T-helper 2 cell (primary cell): ENCODE measurements around the gene EXOSC7.
"Not testable (repeated sequence)": the region's sequence is repeated elsewhere in the genome, so short reads cannot be mapped to it uniquely, and the experiment has no call there.

Experiments used
- DNase-seq, 5 experiments: peaks; one replicate each; pipeline versions ENCODE4 v3.0.0 to v3.0.0-alpha.2; 2012 to 2022

The EXOSC7 gene

GRCh38 chr3:45026038-45026437 is 50.0 kb downstream of the EXOSC7 start, which contains the start of gene CLEC3B:
CLEC3B (plus strand) TSS chr3:45026303; CDS start chr3:45026363, 60 bp downstream.
- DNase-seq: no peak

- no peak for DNase-seq
Observed at GRCh38 chr3:45026957-45027356, 50.9 kb downstream of the EXOSC7 start.

- no peak for DNase-seq
Observed at GRCh38 chr3:45027441-45027840, 51.4 kb downstream of the EXOSC7 start.

- DNase-seq: no peak
Observed at GRCh38 chr3:45029216-45029615, 53.2 kb downstream of the EXOSC7 start.

- no peak for DNase-seq
Observed at GRCh38 chr3:45029661-45030060, 53.6 kb downstream of the EXOSC7 start.

- DNase-seq: no peak
Observed at GRCh38 chr3:45031531-45031930, 55.5 kb downstream of the EXOSC7 start.

- DNase-seq: no peak
Observed at GRCh38 chr3:45032113-45032512, 56.1 kb downstream of the EXOSC7 start.

GRCh38 chr3:45033791-45034190 is 57.7 kb downstream of the EXOSC7 start:
- no peak for DNase-seq

GRCh38 chr3:45034612-45035252 is 58.7 kb downstream of the EXOSC7 start:
- DNase-seq: peak in 1 of 5 experiments; percentile 76

GRCh38 chr3:45035441-45036301 is 59.6 kb downstream of the EXOSC7 start:
- peak in 1 of 5 experiments; percentile 48 for DNase-seq

- DNase-seq: peak; percentile 55 to 94 (median 82)
Observed at GRCh38 chr3:45037720-45038455, 61.8 kb downstream of the EXOSC7 start.

GRCh38 chr3:45041666-45042065 is 65.6 kb downstream of the EXOSC7 start:
- DNase-seq: peak in 1 of 5 experiments; percentile 90

- DNase-seq: no peak
Observed at GRCh38 chr3:45042162-45042561, 66.1 kb downstream of the EXOSC7 start.

GRCh38 chr3:45043728-45044299 is 67.8 kb downstream of the EXOSC7 start:
- no peak for DNase-seq

GRCh38 chr3:45048244-45048643 is 72.2 kb downstream of the EXOSC7 start:
- no peak for DNase-seq

- DNase-seq: no peak
Observed at GRCh38 chr3:45049807-45050206, 73.8 kb downstream of the EXOSC7 start.

GRCh38 chr3:45051685-45052084 is 75.6 kb downstream of the EXOSC7 start:
- no peak for DNase-seq

- DNase-seq: not testable (repeated sequence)
Observed at GRCh38 chr3:45053805-45054195, 77.8 kb downstream of the EXOSC7 start.

GRCh38 chr3:45054196-45054857 is 78.3 kb downstream of the EXOSC7 start:
- DNase-seq: no peak

- no peak for DNase-seq
Observed at GRCh38 chr3:45055032-45055410, 79.0 kb downstream of the EXOSC7 start.

GRCh38 chr3:45055411-45056143 is 79.5 kb downstream of the EXOSC7 start:
- peak in 1 of 5 experiments; percentile 59 for DNase-seq
